Measurements from ENCODE around the gene PDSS2.

The PDSS2 gene

DNA sequence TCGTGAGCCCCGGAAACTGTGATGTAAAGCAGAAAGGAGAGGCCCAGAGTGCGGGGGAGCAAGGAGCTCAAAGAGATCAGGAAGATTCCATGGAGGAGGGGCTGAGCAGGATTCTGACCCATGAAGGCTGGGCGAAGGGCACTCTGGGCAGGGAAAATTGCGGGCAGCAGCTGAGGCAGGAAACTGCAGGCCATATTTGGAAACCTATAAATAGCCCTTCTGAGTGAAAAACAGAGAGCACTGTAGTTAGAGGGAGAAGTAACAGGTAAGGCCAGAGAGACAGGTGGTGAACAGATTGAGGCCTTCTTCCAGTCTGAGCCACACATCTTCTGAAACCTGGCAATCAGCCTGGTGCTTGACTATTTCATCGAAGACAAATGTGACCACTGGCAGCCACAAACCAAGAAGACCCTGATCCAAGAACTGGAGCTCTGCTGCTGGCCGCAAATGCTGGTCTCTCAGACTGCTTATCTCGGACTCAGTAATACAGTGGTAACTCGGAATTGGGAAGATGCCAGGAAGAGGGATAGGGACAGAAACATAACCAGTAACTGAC lies 329.9 kb downstream of the PDSS2 start:
- TF ChIP-seq, protein P1, sequence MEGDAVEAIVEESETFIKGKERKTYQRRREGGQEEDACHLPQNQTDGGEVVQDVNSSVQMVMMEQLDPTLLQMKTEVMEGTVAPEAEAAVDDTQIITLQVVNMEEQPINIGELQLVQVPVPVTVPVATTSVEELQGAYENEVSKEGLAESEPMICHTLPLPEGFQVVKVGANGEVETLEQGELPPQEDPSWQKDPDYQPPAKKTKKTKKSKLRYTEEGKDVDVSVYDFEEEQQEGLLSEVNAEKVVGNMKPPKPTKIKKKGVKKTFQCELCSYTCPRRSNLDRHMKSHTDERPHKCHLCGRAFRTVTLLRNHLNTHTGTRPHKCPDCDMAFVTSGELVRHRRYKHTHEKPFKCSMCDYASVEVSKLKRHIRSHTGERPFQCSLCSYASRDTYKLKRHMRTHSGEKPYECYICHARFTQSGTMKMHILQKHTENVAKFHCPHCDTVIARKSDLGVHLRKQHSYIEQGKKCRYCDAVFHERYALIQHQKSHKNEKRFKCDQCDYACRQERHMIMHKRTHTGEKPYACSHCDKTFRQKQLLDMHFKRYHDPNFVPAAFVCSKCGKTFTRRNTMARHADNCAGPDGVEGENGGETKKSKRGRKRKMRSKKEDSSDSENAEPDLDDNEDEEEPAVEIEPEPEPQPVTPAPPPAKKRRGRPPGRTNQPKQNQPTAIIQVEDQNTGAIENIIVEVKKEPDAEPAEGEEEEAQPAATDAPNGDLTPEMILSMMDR (IDR thresholded peaks at IDR 0.05; ENCODE audit: borderline replicate concordance, control extremely low read depth, extremely low read depth, insufficient read depth, missing control alignments) = no peak
- in situ Hi-C loops (cut with MboI; ENCODE audit: low sequenced_read_pairs, unreplicated experiment) = no loop called here
- DNase-seq (ENCODE audit: low spot score) = no peak

DNA sequence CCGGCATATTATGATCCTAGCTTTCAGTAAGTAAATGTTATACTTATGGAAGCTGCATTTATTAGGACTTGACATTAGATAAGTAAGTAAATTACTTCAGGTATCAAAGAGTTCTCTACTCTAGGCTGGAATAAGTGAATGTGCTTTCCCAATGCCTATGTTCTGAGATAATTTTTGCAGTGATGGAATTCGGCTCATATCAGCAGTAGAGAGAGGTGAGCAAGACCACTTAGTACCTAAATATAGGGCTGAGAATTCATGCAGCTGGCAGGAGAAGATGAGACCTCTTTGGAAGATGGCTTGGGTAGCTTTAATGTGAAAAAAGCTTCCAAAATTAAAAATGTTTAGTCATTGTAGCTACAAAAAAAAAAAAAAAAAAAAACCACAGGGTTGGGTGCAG lies 330.8 kb downstream of the PDSS2 start:
- TF ChIP-seq, protein P1 (IDR thresholded peaks at IDR 0.05; ENCODE audit: borderline replicate concordance, control extremely low read depth, extremely low read depth, insufficient read depth, missing control alignments) = no peak
- DNase-seq (ENCODE audit: low spot score) = no peak
- in situ Hi-C loops (cut with MboI; ENCODE audit: low sequenced_read_pairs, unreplicated experiment) = no loop called here

DNA sequence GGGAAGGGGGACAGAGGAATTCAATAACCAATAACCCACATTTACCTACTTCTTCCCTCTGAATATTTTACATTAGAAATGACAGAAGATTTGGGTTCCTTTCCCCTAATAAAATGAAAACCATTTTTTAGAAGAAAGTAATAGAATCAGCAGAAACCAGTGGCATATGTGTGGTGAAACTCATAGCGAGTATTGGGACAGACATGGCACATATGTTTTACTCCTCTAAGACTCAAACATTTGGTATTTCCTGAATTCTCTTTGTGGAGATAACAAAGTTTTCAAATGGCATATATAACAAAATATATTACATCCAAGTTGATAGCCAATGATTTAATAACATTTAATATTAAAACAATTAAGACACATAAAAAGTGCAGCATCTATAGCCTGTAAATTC lies 331.2 kb downstream of the PDSS2 start:
- in situ Hi-C loops (cut with MboI; ENCODE audit: low sequenced_read_pairs, unreplicated experiment) = no loop called here
- no peak for DNase-seq (ENCODE audit: low spot score)
- TF ChIP-seq, protein P1 (IDR thresholded peaks at IDR 0.05; ENCODE audit: borderline replicate concordance, control extremely low read depth, extremely low read depth, insufficient read depth, missing control alignments) = no peak

DNA sequence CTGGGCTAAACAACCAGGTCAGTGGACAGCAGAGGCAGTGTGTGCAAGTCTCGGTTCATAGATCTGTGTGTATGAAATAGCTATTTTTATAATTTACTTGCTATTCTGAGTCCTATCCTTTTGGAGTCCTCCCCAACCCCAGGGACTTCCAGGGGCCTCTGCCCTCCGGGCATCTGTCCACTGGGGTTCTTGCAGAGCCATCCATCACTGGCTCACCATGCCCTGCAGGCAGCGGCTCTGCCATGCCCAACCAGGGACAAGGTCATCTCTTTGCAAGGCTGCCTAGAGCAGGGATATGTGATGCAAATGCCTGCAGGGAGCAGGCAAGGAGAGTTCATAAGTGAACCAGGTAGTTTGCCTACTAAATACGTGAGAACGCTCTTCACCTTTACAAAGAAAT lies 333.6 kb downstream of the PDSS2 start:
- TF ChIP-seq, protein P1 (IDR thresholded peaks at IDR 0.05; ENCODE audit: borderline replicate concordance, control extremely low read depth, extremely low read depth, insufficient read depth, missing control alignments) = no peak
- no peak for DNase-seq (ENCODE audit: low spot score)
- in situ Hi-C loops (cut with MboI; ENCODE audit: low sequenced_read_pairs, unreplicated experiment) = no loop called here

DNA sequence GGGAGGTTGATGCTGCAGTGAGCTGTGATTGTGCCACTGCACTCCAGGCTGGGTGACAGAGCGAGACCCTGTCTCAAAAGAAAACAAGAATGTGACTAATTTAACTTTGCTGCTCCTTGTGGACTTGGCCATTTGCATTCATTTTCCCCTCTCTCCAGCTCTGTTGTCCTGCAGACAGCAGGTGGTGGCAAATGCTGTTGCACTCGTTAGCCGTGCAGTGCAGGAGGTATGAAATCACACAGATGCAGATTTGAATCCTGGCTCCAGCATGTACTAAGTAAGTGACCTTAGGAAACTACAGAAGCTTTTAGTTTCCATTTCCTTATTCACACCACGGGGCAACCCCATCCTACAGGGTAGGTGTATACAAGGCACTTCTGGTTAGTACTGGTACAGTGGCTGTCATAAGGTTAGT lies 334.4 kb downstream of the PDSS2 start:
- no peak for DNase-seq (ENCODE audit: low spot score)
- in situ Hi-C loops (cut with MboI; ENCODE audit: low sequenced_read_pairs, unreplicated experiment) = no loop called here
- TF ChIP-seq, protein P1 (IDR thresholded peaks at IDR 0.05; ENCODE audit: borderline replicate concordance, control extremely low read depth, extremely low read depth, insufficient read depth, missing control alignments) = no peak

DNA sequence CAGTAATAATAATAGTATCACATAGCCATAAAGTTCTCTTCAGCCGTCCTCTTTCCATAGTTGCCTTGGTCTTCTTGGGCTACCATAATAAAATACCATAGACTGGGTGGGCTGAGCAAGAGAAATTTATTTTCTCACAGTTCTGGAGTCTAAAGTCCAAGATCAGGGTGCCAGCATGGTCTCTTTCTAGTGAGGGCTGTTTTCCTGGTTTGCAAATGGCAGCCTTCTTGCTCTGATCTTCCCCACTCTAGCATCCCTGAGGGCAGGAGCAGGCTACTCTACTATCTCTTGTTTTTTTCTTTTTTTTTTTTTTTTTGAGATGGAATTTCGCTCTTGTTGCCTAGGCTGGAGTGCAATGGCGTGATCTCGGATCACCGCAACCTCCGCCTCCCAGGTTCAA lies 335.9 kb downstream of the PDSS2 start:
- no peak for DNase-seq (ENCODE audit: low spot score)
- TF ChIP-seq, protein P1 (IDR thresholded peaks at IDR 0.05; ENCODE audit: borderline replicate concordance, control extremely low read depth, extremely low read depth, insufficient read depth, missing control alignments) = no peak
- in situ Hi-C loops (cut with MboI; ENCODE audit: low sequenced_read_pairs, unreplicated experiment) = no loop called here

Data from GM13976 (cell line).